ENCODE results near the gene KIFC1.
"Not testable (repeated sequence)": the region's sequence is repeated elsewhere in the genome, so short reads cannot be mapped to it uniquely, and the experiment has no call there.

KIFC1 gene

DNA sequence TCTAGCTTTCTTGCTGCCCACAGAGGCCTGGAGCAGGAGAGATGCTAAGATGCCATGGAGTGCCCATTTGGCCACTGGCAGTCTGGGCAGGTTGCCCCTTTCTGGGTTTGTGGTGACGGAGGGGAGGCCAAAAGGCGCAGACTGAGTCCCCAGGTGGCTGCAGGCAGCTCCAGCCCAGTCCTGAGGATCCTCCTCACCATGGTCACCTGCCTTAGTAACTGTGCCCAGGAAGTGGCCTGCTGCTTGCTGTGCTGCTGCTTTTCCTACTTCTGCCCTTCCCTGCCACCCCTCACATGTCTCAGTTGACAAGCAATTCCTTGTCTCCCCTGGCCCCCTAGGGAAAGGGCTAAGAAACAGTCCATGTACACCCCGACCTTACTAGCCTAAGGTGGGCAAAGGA, 35.3 kb upstream of the KIFC1 start:
- no peak for DNase-seq
- Histone ChIP-seq H3K4ac (ENCODE audit: low read depth, low read length) (no peak overlapping the region), H2BK12ac (ENCODE audit: low read length) (no peak overlapping the region), H3K9ac (ENCODE audit: low read length) (no peak overlapping the region), H2BK5ac (ENCODE audit: low read depth, low read length, poor library complexity) (no peak overlapping the region), H2BK120ac (ENCODE audit: insufficient read depth, low read length, poor library complexity) (no peak overlapping the region), H3K79me2 (ENCODE audit: control insufficient read depth, insufficient read depth, low read length, poor library complexity) (no peaks in the 10 kb centered on the region), H4K8ac (ENCODE audit: low read depth, low read length) (no peak overlapping the region), H3K27me3 (ENCODE audit: insufficient read depth, low read length) (no peaks in the 10 kb centered on the region), H2AFZ (ENCODE audit: insufficient read depth, low read length, poor library complexity) (no peak overlapping the region), H3K4me1 (ENCODE audit: control insufficient read depth in 1 of 2, insufficient read depth in 2 of 2, low read length in 2 of 2) (no peaks in the 10 kb centered on the region), H3K9me3 (ENCODE audit: insufficient read depth, low read depth, low read length) (no peaks in the 10 kb centered on the region), H3K18ac (ENCODE audit: low read length) (no peak overlapping the region), H4K91ac (ENCODE audit: low read depth, low read length) (no peak overlapping the region), H3K27ac (ENCODE audit: low read depth, low read length) (no peak overlapping the region), H3K79me1 (ENCODE audit: low read length) (no peaks in the 10 kb centered on the region), H3K23ac (ENCODE audit: low read length) (no peak overlapping the region), H3K14ac (ENCODE audit: low read length) (no peak overlapping the region), H3K36me3 (ENCODE audit: control insufficient read depth in 1 of 2, insufficient read depth in 2 of 2, low read length in 2 of 2) (no peaks in the 10 kb centered on the region), H3K4me2 (ENCODE audit: low read length) (no peak overlapping the region), H2AK5ac (ENCODE audit: low read length) (no peak overlapping the region), H3K4me3 (ENCODE audit: low read depth, low read length) (no peak overlapping the region), H4K12ac (ENCODE audit: low read depth, low read length) (no peak overlapping the region)
- no CpG with 5 or more reads among the region's 3 CpGs for WGBS (ENCODE audit: extremely low coverage, insufficient coverage, insufficient read length)

DNA sequence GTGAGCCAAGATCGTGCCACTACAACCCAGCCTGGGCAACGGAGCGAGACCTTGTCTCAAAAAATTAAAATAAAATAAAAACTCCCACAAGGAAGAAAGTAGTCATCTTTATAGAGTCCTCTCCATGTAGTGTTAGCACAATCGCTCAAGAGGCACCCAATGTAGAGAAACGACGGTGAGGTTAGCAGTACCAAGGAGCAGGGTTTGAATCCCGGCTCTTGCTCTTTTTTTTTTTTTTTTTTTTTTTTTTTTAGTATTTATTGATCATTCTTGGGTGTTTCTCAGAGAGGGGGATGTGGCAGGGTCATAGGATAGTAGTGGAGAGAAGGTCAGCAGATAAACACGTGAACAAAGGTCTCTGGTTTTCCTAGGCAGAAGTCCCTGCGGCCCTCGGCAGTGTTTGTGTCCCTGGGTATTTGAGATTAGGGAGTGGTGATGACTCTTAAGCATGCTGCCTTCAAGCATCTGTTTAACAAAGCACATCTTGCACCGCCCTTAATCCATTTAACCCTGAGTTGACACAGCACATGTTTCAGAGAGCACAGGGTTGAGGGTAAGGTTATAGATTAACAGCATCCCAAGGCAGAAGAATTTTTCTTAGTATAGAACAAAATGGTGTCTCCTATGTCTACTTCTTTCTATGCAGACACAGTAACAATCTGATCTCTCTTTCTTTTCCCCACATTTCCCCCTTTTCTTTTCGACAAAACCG, 34.3 kb upstream of the KIFC1 start:
- not testable (repeated sequence) for H4K91ac ChIP-seq (ENCODE audit: low read depth, low read length); H3K27ac ChIP-seq (ENCODE audit: low read depth, low read length); H3K18ac ChIP-seq (ENCODE audit: low read length); H3K9ac ChIP-seq (ENCODE audit: low read length); H3K4ac ChIP-seq (ENCODE audit: low read depth, low read length); H2BK5ac ChIP-seq (ENCODE audit: low read depth, low read length, poor library complexity); H3K4me1 ChIP-seq (ENCODE audit: control insufficient read depth in 1 of 2, insufficient read depth in 2 of 2, low read length in 2 of 2); H3K27me3 ChIP-seq (ENCODE audit: insufficient read depth, low read length); H3K23ac ChIP-seq (ENCODE audit: low read length); H3K36me3 ChIP-seq (ENCODE audit: control insufficient read depth in 1 of 2, insufficient read depth in 2 of 2, low read length in 2 of 2); H2BK120ac ChIP-seq (ENCODE audit: insufficient read depth, low read length, poor library complexity); H3K9me3 ChIP-seq (ENCODE audit: insufficient read depth, low read depth, low read length); H4K8ac ChIP-seq (ENCODE audit: low read depth, low read length); H2BK12ac ChIP-seq (ENCODE audit: low read length); H3K79me2 ChIP-seq (ENCODE audit: control insufficient read depth, insufficient read depth, low read length, poor library complexity); H3K4me3 ChIP-seq (ENCODE audit: low read depth, low read length); H3K14ac ChIP-seq (ENCODE audit: low read length); H2AFZ ChIP-seq (ENCODE audit: insufficient read depth, low read length, poor library complexity); H2AK5ac ChIP-seq (ENCODE audit: low read length); H3K79me1 ChIP-seq (ENCODE audit: low read length); DNase-seq; H4K12ac ChIP-seq (ENCODE audit: low read depth, low read length); H3K4me2 ChIP-seq (ENCODE audit: low read length)
- no CpG with 5 or more reads among the region's 13 CpGs for WGBS (ENCODE audit: extremely low coverage, insufficient coverage, insufficient read length)

DNA sequence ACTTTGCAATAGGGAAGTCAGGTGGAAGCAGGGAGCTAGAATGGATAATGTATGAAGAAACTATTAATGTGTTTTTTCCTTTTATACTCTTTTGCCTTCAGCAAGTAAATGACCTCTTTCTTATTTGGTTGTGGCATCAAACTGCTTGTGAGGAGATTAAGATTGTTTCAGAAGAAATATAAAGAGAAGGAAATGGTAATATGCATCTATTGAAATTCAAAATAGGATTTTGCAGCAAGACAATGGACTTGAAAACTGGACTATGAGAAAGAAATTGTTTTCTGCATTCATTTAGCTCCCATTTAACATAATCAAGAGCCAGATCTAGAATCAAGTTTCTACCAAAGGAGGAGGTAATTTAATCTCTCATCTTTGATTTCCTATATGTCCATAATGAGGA, 32.3 kb upstream of the KIFC1 start:
- H3K4me2 ChIP-seq (ENCODE audit: low read length): no peak overlapping the region
- H2AFZ ChIP-seq (ENCODE audit: insufficient read depth, low read length, poor library complexity): no peak overlapping the region
- H4K8ac ChIP-seq (ENCODE audit: low read depth, low read length): no peak overlapping the region
- DNase-seq: no peak
- no peak overlapping the region for H2BK12ac ChIP-seq (ENCODE audit: low read length)
- H3K9ac ChIP-seq (ENCODE audit: low read length): no peak overlapping the region
- H3K36me3 ChIP-seq (ENCODE audit: control insufficient read depth in 1 of 2, insufficient read depth in 2 of 2, low read length in 2 of 2): no peaks in the 10 kb centered on the region
- H3K23ac ChIP-seq (ENCODE audit: low read length): no peak overlapping the region
- H3K79me1 ChIP-seq (ENCODE audit: low read length): peaks cover 1% of the 10 kb centered on the region
- H3K4me3 ChIP-seq (ENCODE audit: low read depth, low read length): no peak overlapping the region
- no peak overlapping the region for H2AK5ac ChIP-seq (ENCODE audit: low read length)
- H3K14ac ChIP-seq (ENCODE audit: low read length): no peak overlapping the region
- no peaks in the 10 kb centered on the region for H3K9me3 ChIP-seq (ENCODE audit: insufficient read depth, low read depth, low read length)
- no peak overlapping the region for H3K27ac ChIP-seq (ENCODE audit: low read depth, low read length)
- H2BK120ac ChIP-seq (ENCODE audit: insufficient read depth, low read length, poor library complexity): no peak overlapping the region
- no peak overlapping the region for H2BK5ac ChIP-seq (ENCODE audit: low read depth, low read length, poor library complexity)
- no peak overlapping the region for H3K18ac ChIP-seq (ENCODE audit: low read length)
- peaks cover 0 to 2% of the 10 kb centered on the region in 2 experiments for H3K4me1 ChIP-seq (ENCODE audit: control insufficient read depth in 1 of 2, insufficient read depth in 2 of 2, low read length in 2 of 2)
- H3K79me2 ChIP-seq (ENCODE audit: control insufficient read depth, insufficient read depth, low read length, poor library complexity): no peaks in the 10 kb centered on the region
- H4K12ac ChIP-seq (ENCODE audit: low read depth, low read length): no peak overlapping the region
- no peak overlapping the region for H3K4ac ChIP-seq (ENCODE audit: low read depth, low read length)
- no peaks in the 10 kb centered on the region for H3K27me3 ChIP-seq (ENCODE audit: insufficient read depth, low read length)
- H4K91ac ChIP-seq (ENCODE audit: low read depth, low read length): no peak overlapping the region

DNA sequence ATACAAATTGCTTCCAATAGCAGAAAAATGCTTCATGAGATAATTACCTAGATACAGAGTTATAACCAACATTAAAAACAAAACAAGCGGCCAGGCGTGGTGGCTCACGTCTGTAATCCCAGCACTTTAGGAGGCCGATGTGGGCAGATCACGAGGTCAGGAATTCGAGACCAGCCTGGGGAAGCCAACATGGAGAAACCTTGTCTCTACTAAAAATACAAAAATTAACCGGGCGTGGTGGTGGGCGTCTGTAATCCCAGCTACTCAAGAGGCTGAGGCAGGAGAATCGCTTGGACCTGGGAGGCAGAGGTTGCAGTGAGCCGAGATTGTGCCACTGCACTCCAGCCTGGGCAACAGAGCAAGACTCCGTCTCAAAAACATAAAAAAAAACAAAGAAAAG, 28.1 kb upstream of the KIFC1 start:
- peak; percentile 42 to 46 for DNase-seq
- H3K18ac ChIP-seq (ENCODE audit: low read length); H3K27ac ChIP-seq (ENCODE audit: low read depth, low read length); H3K23ac ChIP-seq (ENCODE audit: low read length); H3K4me1 ChIP-seq (ENCODE audit: control insufficient read depth in 1 of 2, insufficient read depth in 2 of 2, low read length in 2 of 2); H3K14ac ChIP-seq (ENCODE audit: low read length); H4K8ac ChIP-seq (ENCODE audit: low read depth, low read length); H2BK120ac ChIP-seq (ENCODE audit: insufficient read depth, low read length, poor library complexity); H3K4me3 ChIP-seq (ENCODE audit: low read depth, low read length); H2AFZ ChIP-seq (ENCODE audit: insufficient read depth, low read length, poor library complexity); H3K4ac ChIP-seq (ENCODE audit: low read depth, low read length); H2BK12ac ChIP-seq (ENCODE audit: low read length); H4K91ac ChIP-seq (ENCODE audit: low read depth, low read length); H3K36me3 ChIP-seq (ENCODE audit: control insufficient read depth in 1 of 2, insufficient read depth in 2 of 2, low read length in 2 of 2); H3K27me3 ChIP-seq (ENCODE audit: insufficient read depth, low read length); H2BK5ac ChIP-seq (ENCODE audit: low read depth, low read length, poor library complexity); H3K79me1 ChIP-seq (ENCODE audit: low read length); H3K79me2 ChIP-seq (ENCODE audit: control insufficient read depth, insufficient read depth, low read length, poor library complexity); H3K9me3 ChIP-seq (ENCODE audit: insufficient read depth, low read depth, low read length); H3K4me2 ChIP-seq (ENCODE audit: low read length); H3K9ac ChIP-seq (ENCODE audit: low read length); H4K12ac ChIP-seq (ENCODE audit: low read depth, low read length); H2AK5ac ChIP-seq (ENCODE audit: low read length): not testable (repeated sequence)
- no CpG with 5 or more reads among the region's 12 CpGs for WGBS (ENCODE audit: extremely low coverage, insufficient coverage, insufficient read length)

All from trophoblast cell (in vitro differentiated cells and primary cell).